Brain pericyte (primary cell): ENCODE results near the gene CDK14.
"Not testable (repeated sequence)": the region's sequence is repeated elsewhere in the genome, so short reads cannot be mapped to it uniquely, and the experiment has no call there.

Experiments used
- DNase-seq: peaks from one replicate; pipeline ENCODE4 v3.0.0-alpha.2; 2012; ENCODE audit warnings: low read depth, low spot score

CDK14 gene

DNA sequence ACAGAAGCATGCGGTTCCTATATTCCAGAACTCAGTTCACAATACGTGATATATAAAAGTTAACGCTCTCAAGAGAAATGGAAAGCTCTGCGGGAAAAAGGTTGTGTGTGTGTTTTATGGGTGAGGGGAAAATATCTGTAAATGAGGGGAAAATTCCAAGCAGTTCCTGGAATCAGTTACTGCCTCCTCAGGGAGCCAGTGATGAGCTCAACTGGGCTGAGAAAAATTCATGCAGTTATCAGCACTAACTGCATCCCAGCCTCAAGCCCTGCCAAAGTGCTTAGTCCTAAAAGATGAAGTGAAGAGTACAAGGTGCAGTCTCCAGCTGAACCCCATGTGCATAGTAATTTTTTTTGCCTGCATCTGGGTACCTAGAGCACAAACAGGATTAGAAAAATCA lies 191.9 kb downstream of the CDK14 start:
- no peak for DNase-seq

DNA sequence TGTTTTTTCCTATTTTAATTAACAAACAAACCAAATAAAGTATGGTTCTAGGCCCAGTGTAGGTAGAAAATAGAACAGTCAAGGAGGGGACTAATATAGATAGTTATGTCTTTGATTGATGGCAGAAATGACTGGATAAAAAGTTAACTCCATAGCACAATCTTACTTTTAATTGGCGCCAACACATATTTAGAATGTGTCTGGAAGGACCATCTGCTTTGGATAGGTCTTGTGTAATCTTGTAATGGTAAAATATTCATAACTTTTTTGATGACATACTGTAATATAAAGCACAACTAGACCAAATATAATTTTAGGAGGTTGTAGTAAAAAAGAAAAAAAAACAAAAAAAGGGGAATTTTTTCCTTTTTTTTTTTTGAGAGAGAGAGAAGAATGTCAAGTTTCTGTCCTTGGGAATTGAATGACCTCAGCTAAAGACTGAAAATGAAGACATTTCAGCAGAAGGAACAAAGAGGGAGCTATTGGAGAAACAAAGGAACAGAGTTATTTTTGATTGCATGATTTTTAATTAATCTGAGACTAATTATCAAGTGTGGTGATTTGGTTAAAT lies 193.7 kb downstream of the CDK14 start:
- DNase-seq: no peak

DNA sequence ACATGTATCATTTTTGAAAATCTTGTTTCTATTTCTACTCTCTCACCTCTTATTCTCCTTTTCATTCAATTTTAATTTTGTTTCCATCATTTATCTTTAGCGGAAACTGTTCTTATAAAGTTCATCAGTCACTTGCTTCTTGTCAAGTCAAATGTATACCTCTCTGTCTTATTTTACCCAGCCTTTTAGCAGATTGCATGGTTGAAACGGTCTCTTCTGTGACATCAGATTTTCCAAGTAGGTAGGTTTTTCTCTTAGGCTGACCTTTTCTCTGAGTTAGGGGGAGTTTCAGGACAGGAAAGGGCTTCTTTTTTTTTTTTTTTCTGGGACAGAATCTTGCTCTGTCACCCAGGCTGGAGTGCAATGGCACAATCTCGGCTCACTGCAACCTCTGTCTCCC lies 195.5 kb downstream of the CDK14 start:
- no peak for DNase-seq

- DNase-seq: no peak
Measured at GRCh38 chr7:90792301-90792700, 196.2 kb downstream of the CDK14 start.

DNA sequence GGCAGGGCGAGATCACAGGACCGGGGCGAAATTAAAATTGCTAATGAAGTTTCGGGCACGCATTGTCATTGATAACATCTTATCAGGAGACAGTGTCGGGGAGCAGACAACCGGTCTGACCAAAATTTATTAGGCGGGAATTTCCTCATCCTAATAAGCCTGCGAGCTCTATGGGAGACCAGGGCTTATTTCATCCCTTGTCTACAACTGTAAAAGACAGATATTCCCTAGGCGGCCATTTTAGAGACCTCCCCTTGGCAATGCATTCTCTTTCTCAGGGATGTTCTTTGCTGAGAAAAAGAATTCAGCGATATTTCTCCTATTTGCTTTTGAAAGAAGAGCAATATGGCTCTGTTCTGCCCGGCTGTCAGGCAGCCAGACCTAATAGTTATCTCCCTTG lies 198.1 kb downstream of the CDK14 start:
- DNase-seq: not testable (repeated sequence)

DNA sequence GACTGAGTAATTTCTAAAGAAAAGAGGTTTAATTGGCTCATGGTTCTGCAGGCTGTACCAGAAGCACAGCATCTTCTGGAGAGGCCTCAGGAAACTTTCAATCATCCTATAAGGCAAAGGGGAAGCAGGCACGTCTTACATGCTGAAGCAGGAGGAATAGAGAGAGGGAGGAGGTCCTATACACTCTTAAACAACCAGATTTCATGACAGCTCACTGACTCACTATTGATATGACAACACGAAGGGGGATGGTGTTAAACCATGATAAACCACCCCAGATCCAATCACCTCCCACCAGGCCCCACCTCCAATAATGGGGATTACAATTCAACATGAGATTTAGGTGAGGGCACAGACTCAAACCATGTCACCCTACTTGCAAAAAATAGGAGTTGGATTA lies 201.5 kb downstream of the CDK14 start:
- no peak for DNase-seq

- DNase-seq: no peak
Measured at GRCh38 chr7:90804370-90804769, 208.2 kb downstream of the CDK14 start.

DNA sequence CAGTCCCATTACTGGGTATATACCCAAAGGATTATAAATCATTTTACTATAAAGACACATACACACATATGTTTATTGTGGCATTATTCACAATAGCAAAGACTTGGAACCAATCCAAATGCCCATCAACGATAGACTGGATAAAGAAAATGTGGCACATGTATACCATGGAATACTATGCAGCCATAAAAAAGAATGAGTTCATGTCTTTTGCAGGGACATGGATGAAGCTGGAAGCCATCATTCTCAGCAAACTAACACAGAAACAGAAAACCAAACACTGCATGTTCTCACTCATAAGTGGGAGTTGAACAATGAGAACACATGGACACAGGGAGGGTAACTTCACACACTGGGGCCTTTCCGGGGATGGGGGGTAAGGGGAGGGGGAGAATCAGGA lies 219.4 kb downstream of the CDK14 start:
- DNase-seq: not testable (repeated sequence)

DNA sequence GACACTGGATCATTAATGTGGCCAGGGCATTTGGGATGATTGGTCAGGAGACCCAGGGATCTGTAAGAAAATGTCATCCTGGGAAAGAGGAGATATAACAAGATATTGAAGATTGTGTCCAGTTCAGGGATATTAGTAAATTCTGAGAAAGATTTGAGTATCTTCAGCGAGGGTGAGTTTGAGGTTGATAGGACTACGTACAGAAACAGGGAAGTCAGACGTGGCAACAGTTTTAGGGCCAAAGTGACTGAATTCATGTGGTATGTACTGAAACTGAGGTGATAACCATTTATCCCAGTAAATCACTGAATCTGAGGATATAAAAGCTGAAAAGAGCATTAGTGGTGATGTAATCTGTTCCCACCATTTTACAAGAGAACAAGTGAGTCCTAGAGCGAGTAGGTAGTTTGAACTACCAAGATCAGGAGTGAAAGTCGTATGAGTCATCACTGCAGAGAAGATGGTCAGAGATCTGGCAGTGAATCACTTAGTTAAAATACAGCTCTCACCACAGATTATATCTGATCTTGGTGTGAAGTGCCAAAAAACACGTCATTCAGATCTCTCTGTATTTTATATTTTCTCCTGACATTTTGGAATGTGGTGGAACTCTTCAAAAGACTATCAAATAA lies 220.5 kb downstream of the CDK14 start:
- peak; percentile 40 for DNase-seq

- DNase-seq: no peak
Measured at GRCh38 chr7:90817151-90817550, 221.0 kb downstream of the CDK14 start.

DNA sequence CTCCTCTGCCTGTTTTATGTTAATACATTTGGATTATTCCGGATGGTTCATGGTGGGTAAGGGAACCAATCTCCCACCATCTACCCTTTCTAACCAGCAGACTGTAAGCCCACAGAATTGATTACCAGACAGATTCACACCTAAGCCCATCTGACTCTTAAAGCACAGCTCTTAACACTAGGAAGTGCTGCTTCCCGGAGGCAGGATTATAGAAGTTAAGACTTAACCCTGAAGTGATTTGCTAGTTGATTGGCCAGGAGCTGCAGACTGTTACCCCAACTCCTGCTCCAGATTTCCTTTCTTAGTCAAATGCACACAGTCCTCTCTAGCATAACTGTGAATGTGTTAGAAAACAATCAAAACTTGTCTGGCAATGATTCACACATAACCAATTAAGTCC lies 221.7 kb downstream of the CDK14 start:
- no peak for DNase-seq

GRCh38 chr7:90818341-90818740 lies 222.2 kb downstream of the CDK14 start:
- DNase-seq: no peak

GRCh38 chr7:90821961-90822620 lies 226.0 kb downstream of the CDK14 start:
- no peak for DNase-seq

DNA sequence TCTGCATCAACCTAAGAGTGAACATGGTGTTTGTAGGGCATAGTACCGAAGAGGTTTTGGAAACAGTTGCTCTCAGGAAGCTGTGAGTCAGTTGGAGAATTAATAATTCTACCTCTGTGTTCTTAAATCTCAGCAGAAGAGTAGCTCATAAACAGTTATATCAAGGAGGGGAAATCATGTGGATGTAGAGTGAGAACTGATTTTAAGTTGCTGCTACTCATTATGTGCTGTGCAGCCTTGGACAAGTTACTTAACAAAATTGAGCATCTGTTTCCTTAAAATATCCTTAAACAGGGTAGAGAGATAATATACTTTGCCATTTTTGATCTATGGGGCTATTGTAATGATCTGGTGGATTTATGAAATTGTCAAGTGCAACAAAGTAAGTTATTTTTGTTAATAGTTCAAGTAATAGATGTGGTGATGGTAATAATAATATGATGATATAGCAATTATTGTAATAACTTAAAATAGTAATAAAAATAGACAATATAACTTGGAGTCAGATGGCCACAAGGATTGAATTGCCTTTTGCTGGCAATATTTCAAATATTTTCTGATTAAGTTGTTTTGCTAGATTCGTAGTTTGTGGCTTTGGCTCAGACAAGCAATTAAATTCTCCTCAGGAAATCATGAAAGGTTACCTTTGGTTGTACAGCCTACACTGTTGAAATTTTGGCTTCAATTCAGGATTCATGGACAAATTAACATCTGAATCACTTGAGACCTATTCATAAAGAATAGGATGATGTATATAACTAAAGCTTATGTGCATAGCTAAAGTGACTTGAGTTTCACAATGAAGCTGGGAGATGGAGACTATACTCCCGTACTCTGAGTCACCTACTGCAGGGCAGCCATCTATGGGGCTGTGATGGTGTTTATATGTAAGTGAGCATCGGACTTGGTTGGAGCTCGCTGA lies 228.5 kb downstream of the CDK14 start:
- no peak for DNase-seq

GRCh38 chr7:90825779-90826178 lies 229.7 kb downstream of the CDK14 start:
- no peak for DNase-seq

DNA sequence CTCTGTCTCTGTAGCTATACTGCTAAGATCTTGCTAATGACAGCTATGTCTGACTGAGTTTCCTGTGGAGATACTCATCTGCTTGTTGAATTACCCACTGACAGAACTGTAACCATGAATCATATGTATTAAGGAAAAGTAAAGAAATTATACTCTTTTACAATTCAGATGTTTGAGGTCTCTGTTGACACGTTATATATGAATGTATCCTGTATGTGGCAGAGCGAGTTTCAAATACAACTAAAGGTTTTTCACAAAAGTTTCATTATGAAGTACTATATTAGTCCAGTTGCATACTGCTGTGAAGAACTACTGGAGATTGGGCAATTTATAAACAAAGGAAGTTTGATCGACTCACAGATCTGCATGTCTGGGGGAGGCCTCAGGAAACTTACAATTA lies 232.5 kb downstream of the CDK14 start:
- no peak for DNase-seq

DNA sequence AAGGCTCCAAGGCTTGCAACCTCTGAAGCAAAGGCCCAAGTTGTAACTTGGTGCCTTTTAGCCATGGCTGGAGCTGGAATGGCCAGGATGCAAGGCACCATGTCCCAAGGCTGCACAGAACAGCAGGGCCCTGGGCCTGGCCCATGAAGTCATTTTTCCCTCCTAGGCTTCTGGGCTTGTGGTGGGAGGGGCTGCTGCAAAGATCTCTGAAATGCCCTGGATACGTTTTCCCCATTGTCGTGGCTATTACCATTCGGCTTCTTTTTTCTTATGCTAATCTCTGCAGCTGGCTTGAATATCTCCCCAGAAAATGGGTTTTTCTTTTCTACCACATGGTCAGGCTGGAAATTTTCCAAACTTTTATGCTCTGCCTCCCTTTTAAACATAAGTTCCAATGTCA lies 234.2 kb downstream of the CDK14 start:
- no peak for DNase-seq

- no peak for DNase-seq
Measured at GRCh38 chr7:90832726-90833125, 236.6 kb downstream of the CDK14 start.

DNA sequence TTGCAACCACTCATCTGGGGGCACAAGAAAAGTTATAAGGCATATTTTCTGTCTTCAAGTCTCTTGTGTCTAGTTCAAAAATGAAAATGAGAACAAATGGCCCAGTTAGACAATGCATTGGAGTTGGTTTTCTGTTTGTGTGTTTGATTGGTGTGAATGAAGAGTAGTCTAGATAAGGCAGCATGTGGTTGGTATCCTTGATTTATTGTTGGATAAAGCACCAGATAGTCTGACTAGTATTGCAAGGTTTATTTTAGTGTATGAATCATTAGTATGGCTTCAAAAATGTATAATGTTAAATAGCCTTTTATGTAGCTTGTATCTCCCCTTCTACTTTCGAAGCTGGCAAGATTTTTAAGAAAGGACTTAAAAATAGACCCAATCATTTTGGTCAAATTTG lies 237.3 kb downstream of the CDK14 start:
- DNase-seq: no peak

GRCh38 chr7:90834771-90835170 lies 238.7 kb downstream of the CDK14 start:
- no peak for DNase-seq

- no peak for DNase-seq
Measured at GRCh38 chr7:90835861-90836260, 239.7 kb downstream of the CDK14 start.

- DNase-seq: no peak
Measured at GRCh38 chr7:90836937-90837336, 240.8 kb downstream of the CDK14 start.
